GM23338 (cell line): Measurements from ENCODE around the gene TBL1XR1. TPM values are rescaled to one million over a fixed set of nuclear protein-coding genes. Genes with fewer than 3 reads are reported as not detected.

ENCODE experiments used
- ATAC-seq: fragments of 200-7000 bp; cut with Tn5 transposase; 3 replicates; pipeline ENCODE4 v1.9.1; 2020
- DNase-seq: peaks from one replicate; pipeline ENCODE4 v3.0.0-alpha.2; 2015; ENCODE audit warnings: low spot score
- H2AFZ ChIP-seq: fragments of 200-600 bp; sonication (generic); 2 replicates; pipeline ENCODE4 v1.8.0; 2016; ENCODE audit warnings: antibody characterized with exemption, mild to moderate bottlenecking, moderate library complexity
- H3F3A ChIP-seq: fragments of 200-600 bp; sonication (generic); replicated peaks from 2 replicates; pipeline ENCODE4 v1.8.0; 2017; ENCODE audit warnings: antibody characterized with exemption, mixed run types, low read depth
- H3K27ac ChIP-seq: fragments of 200-600 bp; sonication (generic); 2 replicates; pipeline ENCODE4 v1.6.1; 2016; ENCODE audit warnings: low read depth
- H3K27me3 ChIP-seq: fragments of 200-600 bp; sonication (generic); 2 replicates; pipeline ENCODE4 v1.8.0; 2016; ENCODE audit warnings: mild to moderate bottlenecking, mixed run types, moderate library complexity; ENCODE audit not compliant: insufficient read depth
- H3K36me3 ChIP-seq: fragments of 200-600 bp; sonication (generic); 2 replicates; pipeline ENCODE4 v1.8.0; 2016; ENCODE audit warnings: mild to moderate bottlenecking; ENCODE audit not compliant: insufficient read depth
- H3K4me1 ChIP-seq: fragments of 200-600 bp; sonication (generic); 2 replicates; pipeline ENCODE4 v1.8.0; 2016; ENCODE audit warnings: mild to moderate bottlenecking, moderate library complexity; ENCODE audit not compliant: insufficient read depth
- H3K4me2 ChIP-seq: fragments of 200-600 bp; sonication (generic); 2 replicates; pipeline ENCODE4 v1.7.1; 2017; ENCODE audit warnings: mixed run types
- H3K4me3 ChIP-seq: fragments of 200-600 bp; sonication (generic); 2 replicates; pipeline ENCODE4 v1.6.1; 2016; ENCODE audit warnings: mixed run types
- H3K79me2 ChIP-seq: fragments of 200-600 bp; sonication (generic); replicated peaks from 2 replicates; pipeline ENCODE4 v1.8.0; 2017; ENCODE audit warnings: mild to moderate bottlenecking; ENCODE audit not compliant: insufficient read depth
- H3K9me2 ChIP-seq: fragments of 200-600 bp; sonication (generic); 2 replicates; pipeline ENCODE4 v1.8.0; 2017; ENCODE audit not compliant: insufficient read depth
- H4K20me1 ChIP-seq: fragments of 200-600 bp; sonication (generic); replicated peaks from 2 replicates; pipeline ENCODE4 v1.8.0; 2017; ENCODE audit warnings: mild to moderate bottlenecking; ENCODE audit not compliant: insufficient read depth
- H3K27ac Mint-ChIP-seq: 2 replicates; pipeline ENCODE4 v1.8.0; 2020; ENCODE audit warnings: inconsistent platforms, mild to moderate bottlenecking, moderate library complexity, mixed read lengths
- H3K27me3 Mint-ChIP-seq: 3 replicates; pipeline ENCODE4 v1.8.0; 2022; ENCODE audit warnings: low read depth, mild to moderate bottlenecking, moderate library complexity, mixed read lengths, inconsistent platforms; ENCODE audit not compliant: insufficient read depth, poor library complexity
- H3K36me3 Mint-ChIP-seq: 3 replicates; pipeline ENCODE4 v1.8.0; 2021; ENCODE audit warnings: low read depth, mild to moderate bottlenecking, inconsistent platforms, moderate library complexity, mixed read lengths
- H3K4me1 Mint-ChIP-seq: 3 replicates; pipeline ENCODE4 v1.8.0; 2020; ENCODE audit warnings: mild to moderate bottlenecking, inconsistent platforms, mixed read lengths
- H3K4me3 Mint-ChIP-seq: 3 replicates; pipeline ENCODE4 v1.8.0; 2021; ENCODE audit warnings: moderate library complexity, mild to moderate bottlenecking, inconsistent platforms, mixed read lengths
- H3K9me3 Mint-ChIP-seq: 3 replicates; pipeline ENCODE4 v1.8.0; 2020; ENCODE audit warnings: moderate library complexity, mild to moderate bottlenecking, inconsistent platforms, mixed read lengths
- CREB1 ChIP-seq: fragments of 250-450 bp; sonication (Bioruptor Pico); IDR thresholded peaks from 2 replicates; pipeline ENCODE4 v1.5.0; 2020; ENCODE audit warnings: low read depth, mild to moderate bottlenecking, moderate library complexity
- CTCF ChIP-seq, 2 experiments: fragments of 200-600 bp in 1 of 2; sonication (generic) in 1 of 2; conservative IDR thresholded peaks; 2 replicates each; pipeline versions ENCODE4 v1.5.1 to v1.6.1; 2016 to 2017; ENCODE audit warnings: antibody characterized with exemption in 2 of 2, low read depth in 2 of 2, mild to moderate bottlenecking in 2 of 2, moderate library complexity in 1 of 2
- ETS1 ChIP-seq: IDR thresholded peaks from 2 replicates; pipeline ENCODE4 v1.6.1; 2016; ENCODE audit warnings: antibody characterized with exemption
- EZH2 ChIP-seq: fragments of 200-600 bp; sonication (generic); IDR thresholded peaks from one replicate; pipeline ENCODE4 v1.8.0; 2017; ENCODE audit warnings: antibody characterized with exemption, mild to moderate bottlenecking, low read depth; ENCODE audit not compliant: unreplicated experiment
- EZH2phosphoT487 ChIP-seq: fragments of 200-600 bp; sonication (generic); IDR thresholded peaks from one replicate; pipeline ENCODE4 v1.8.1; 2018; ENCODE audit warnings: antibody characterized with exemption; ENCODE audit not compliant: unreplicated experiment
- JUNB ChIP-seq: IDR thresholded peaks from one replicate; pipeline ENCODE4 v1.6.1; 2016; ENCODE audit warnings: antibody characterized with exemption; ENCODE audit not compliant: unreplicated experiment
- NANOG ChIP-seq: IDR thresholded peaks from 2 replicates; pipeline ENCODE4 v1.6.1; 2016; ENCODE audit warnings: antibody characterized with exemption, borderline replicate concordance
- POLR2AphosphoS5 ChIP-seq: IDR thresholded peaks from 2 replicates; pipeline ENCODE4 v1.6.1; 2016; ENCODE audit warnings: antibody characterized with exemption, low read depth
- REST ChIP-seq: IDR thresholded peaks from one replicate; pipeline ENCODE4 v1.6.1; 2018; ENCODE audit warnings: antibody characterized with exemption; ENCODE audit not compliant: unreplicated experiment
- STAT1 ChIP-seq: IDR thresholded peaks from one replicate; pipeline ENCODE4 v1.6.1; 2016; ENCODE audit warnings: antibody characterized with exemption; ENCODE audit not compliant: unreplicated experiment
- ZNF114 ChIP-seq: fragments of 250-450 bp; sonication (Bioruptor Pico); IDR thresholded peaks from 2 replicates; pipeline ENCODE4 v1.5.0; 2020; ENCODE audit warnings: mild to moderate bottlenecking, moderate library complexity
- ZNF331 ChIP-seq: fragments of 250-450 bp; sonication (Bioruptor Pico); IDR thresholded peaks from 2 replicates; pipeline ENCODE4 v1.5.0; 2020; ENCODE audit warnings: low read depth, mild to moderate bottlenecking, moderate library complexity
- ZNF462 ChIP-seq: fragments of 250-450 bp; sonication (Bioruptor Pico); IDR thresholded peaks from 2 replicates; pipeline ENCODE4 v1.5.0; 2020; ENCODE audit warnings: mild to moderate bottlenecking, moderate library complexity
- polyA plus RNA-seq: library from polyadenylated mRNA; unstranded; fragments of >200 nt; fragmentation: Nextera tagmentation; extraction: Ambion mirVana; gene quantifications from 2 replicates; pipeline ENCODE4 v1.2.1, GENCODE V29; 2016
- total RNA-seq: library from RNA; depleted of rRNA; stranded (reverse); fragments of >200 nt; shearing (Covaris generic); gene quantifications from 2 replicates; pipeline ENCODE4 v1.2.3, GENCODE V29; 2014

TBL1XR1 gene
- total and polyA plus RNA-seq, 2 experiments from 2014 or later, result 49.6 to 122 TPM

GRCh38 chr3:177133860-177134815, 63.1 kb downstream of the TBL1XR1 start:
- no peak overlapping the region for H3K4me2 ChIP-seq
- no peak overlapping the region for H2AFZ ChIP-seq
- peaks cover 99% of the 10 kb centered on the region for H3K79me2 ChIP-seq
- H3F3A ChIP-seq, result no peaks in the 10 kb centered on the region
- H3K36me3 ChIP-seq, result no peaks in the 10 kb centered on the region
- H3K27ac Mint-ChIP-seq, result no peak overlapping the region
- DNase-seq (no peak), ATAC-seq (no peak)
- H3K27me3 ChIP-seq, result no peaks in the 10 kb centered on the region
- H3K9me3 Mint-ChIP-seq, result no peaks in the 10 kb centered on the region
- H3K4me3 Mint-ChIP-seq, result no peak overlapping the region
- H3K27ac ChIP-seq, result no peak overlapping the region
- H3K4me1 ChIP-seq, result peaks cover 26% of the 10 kb centered on the region
- peaks cover 2% of the 10 kb centered on the region for H3K27me3 Mint-ChIP-seq
- H4K20me1 ChIP-seq, result peaks cover 88% of the 10 kb centered on the region
- H3K9me2 ChIP-seq, result no peaks in the 10 kb centered on the region
- TF ChIP-seq ETS1 (no peak), EZH2phosphoT487 (no peak), CREB1 (CRISPR knock-in tag) (no peak), ZNF114 (CRISPR knock-in tag) (no peak), CTCF (conservative IDR thresholded peaks at IDR 0.05; ENCODE audit: low read depth in 2 of 2) (no peak), ZNF331 (no peak), JUNB (no peak), REST (no peak), EZH2 (no peak), NANOG (no peak), STAT1 (no peak), ZNF462 (CRISPR knock-in tag) (no peak), POLR2AphosphoS5 (no peak)
- H3K4me1 Mint-ChIP-seq, result peaks cover 41% of the 10 kb centered on the region
- H3K4me3 ChIP-seq, result no peak overlapping the region
- H3K36me3 Mint-ChIP-seq, result peaks cover 13% of the 10 kb centered on the region
